ENCODE data around the gene DNAI2.
"Not testable (repeated sequence)": the region's sequence is repeated elsewhere in the genome, so short reads cannot be mapped to it uniquely, and the experiment has no call there.

GRCh38 chr17:74282274-74282586, 8.2 kb downstream of the DNAI2 start:
- TF ChIP-seq CTCF, POLR2A, EP300 (IDR thresholded peaks at IDR 0.05): not testable (repeated sequence)

All from upper lobe of left lung (tissue), 4 donors.